Gastrocnemius medialis (tissue), 4 donors: ENCODE results near the gene NR5A1.

Experiments
- CTCF ChIP-seq, 5 experiments: fragments of 450-650 bp in 3 of 5; fragments of 200-600 bp in 2 of 5; sonication (generic) in 2 of 5; IDR thresholded peaks in 4 of 5; conservative IDR thresholded peaks in 1 of 5; 1 replicate in 4 of 5; 2 replicates in 1 of 5; pipeline ENCODE4 v1.5.1; 2016 to 2019; ENCODE audit warnings: antibody characterized with exemption in 5 of 5, mild to moderate bottlenecking in 3 of 5, moderate library complexity in 3 of 5
- POLR2A ChIP-seq, 2 donors: fragments of 450-650 bp; IDR thresholded peaks; one replicate each; pipeline ENCODE4 v1.6.1; 2017; ENCODE audit warnings: antibody characterized with exemption in 2 of 2, mild to moderate bottlenecking in 2 of 2, moderate library complexity in 2 of 2

- TF ChIP-seq CTCF (IDR thresholded peaks at IDR 0.05 in 4 of 5, conservative IDR thresholded peaks at IDR 0.05 in 1 of 5) (no peak), POLR2A (IDR thresholded peaks at IDR 0.05) (no peak)
Measured at GRCh38 chr9:124474151-124474550, 33.0 kb downstream of the NR5A1 start.
